HG03103 (cell line): ENCODE results near the gene MROH2A.

Experiments used
- ATAC-seq: cut with Tn5 transposase; IDR thresholded peaks from one replicate; pipeline ENCODE4 v1.9.1; 2021; ENCODE audit warnings: low read depth; ENCODE audit not compliant: unreplicated experiment

Gene MROH2A

GRCh38 chr2:233761040-233761769 lies 16.9 kb upstream of the MROH2A start:
- no peak for ATAC-seq

GRCh38 chr2:233764264-233764663 lies 13.9 kb upstream of the MROH2A start:
- ATAC-seq, result no peak

GRCh38 chr2:233764761-233765160 lies 13.4 kb upstream of the MROH2A start:
- ATAC-seq, result no peak

- ATAC-seq, result no peak
Observed at GRCh38 chr2:233766416-233766815, 11.7 kb upstream of the MROH2A start.

DNA sequence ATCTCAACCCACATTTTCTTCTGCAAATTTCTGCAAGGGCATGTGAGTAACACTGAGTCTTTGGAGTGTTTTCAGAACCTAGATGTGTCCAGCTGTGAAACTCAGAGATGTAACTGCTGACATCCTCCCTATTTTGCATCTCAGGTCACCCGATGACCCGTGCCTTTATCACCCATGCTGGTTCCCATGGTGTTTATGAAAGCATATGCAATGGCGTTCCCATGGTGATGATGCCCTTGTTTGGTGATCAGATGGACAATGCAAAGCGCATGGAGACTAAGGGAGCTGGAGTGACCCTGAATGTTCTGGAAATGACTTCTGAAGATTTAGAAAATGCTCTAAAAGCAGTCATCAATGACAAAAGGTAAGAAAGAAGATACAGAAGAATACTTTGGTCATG lies 10.1 kb upstream of the MROH2A start:
- no peak for ATAC-seq

DNA sequence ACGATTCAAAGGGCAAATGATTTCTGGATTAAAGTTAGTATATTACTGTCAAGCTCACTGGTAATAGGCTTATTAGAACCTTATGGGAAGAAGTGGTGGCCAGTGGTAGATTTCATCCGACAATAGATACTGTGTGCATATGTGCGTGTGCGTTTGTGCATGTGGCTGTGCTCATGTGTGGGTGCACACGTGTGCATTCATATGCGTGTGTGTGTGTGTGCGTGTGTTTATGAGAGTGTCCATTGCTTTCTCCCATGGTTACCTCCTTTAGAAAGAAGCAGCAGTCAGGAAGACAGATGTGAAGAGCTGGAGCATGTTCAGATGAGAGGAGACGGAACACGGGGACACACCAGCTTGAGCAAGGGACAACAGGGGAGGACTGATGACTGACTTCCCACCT lies 8.9 kb upstream of the MROH2A start:
- ATAC-seq, result no peak

- no peak for ATAC-seq
Observed at GRCh38 chr2:233772153-233772552, 6.0 kb upstream of the MROH2A start.

GRCh38 chr2:233772583-233772982 lies 5.5 kb upstream of the MROH2A start:
- no peak for ATAC-seq

DNA sequence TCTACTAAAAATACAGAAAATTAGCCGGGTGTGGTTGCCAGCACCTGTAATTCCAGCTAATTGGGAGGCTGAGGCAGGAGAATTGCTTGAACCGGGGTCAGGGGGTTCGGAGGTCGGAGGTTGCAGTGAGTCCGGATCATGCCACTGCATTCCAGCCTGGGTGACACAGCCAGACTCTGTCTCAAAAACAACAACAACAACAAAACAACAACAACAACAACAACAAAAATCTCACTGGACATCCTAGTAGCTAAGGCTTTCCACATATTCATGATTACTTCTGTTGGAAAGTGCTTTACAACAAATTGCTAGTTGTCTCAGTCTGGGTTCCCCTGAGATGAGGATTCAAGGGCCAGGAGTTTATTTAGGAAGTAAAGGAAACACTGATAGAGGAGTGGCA lies 4.3 kb upstream of the MROH2A start:
- ATAC-seq, result no peak

DNA sequence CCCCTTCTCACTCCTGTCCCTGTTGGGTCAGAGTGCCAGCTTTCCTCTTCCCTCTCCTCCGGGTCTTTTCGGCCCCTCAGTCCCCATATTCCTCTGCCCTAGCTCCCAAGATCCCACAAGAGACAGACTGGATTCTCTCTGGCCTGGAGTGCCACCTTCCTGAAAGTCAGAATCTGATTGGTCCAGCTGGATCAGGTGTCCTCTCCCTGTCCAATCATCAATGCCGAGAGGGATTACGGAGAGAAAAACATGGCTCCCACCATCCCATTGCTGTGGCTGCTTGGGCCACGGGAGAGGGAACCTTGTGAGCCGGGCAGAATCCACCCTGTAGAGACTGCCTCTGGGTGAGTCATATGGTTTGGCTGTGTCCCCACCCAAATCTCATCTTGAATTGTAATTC lies 2.7 kb upstream of the MROH2A start:
- no peak for ATAC-seq

GRCh38 chr2:233779722-233780121 lies 1.6 kb downstream of the MROH2A start:
- no peak for ATAC-seq

- no peak for ATAC-seq
Observed at GRCh38 chr2:233780771-233781170, 2.6 kb downstream of the MROH2A start.

GRCh38 chr2:233789554-233789953 lies 11.4 kb downstream of the MROH2A start:
- ATAC-seq, result no peak

- ATAC-seq, result no peak
Observed at GRCh38 chr2:233791151-233791882, 13.2 kb downstream of the MROH2A start.

GRCh38 chr2:233791883-233792329 lies 13.8 kb downstream of the MROH2A start:
- ATAC-seq, result no peak

GRCh38 chr2:233792720-233793119 lies 14.6 kb downstream of the MROH2A start:
- no peak for ATAC-seq

DNA sequence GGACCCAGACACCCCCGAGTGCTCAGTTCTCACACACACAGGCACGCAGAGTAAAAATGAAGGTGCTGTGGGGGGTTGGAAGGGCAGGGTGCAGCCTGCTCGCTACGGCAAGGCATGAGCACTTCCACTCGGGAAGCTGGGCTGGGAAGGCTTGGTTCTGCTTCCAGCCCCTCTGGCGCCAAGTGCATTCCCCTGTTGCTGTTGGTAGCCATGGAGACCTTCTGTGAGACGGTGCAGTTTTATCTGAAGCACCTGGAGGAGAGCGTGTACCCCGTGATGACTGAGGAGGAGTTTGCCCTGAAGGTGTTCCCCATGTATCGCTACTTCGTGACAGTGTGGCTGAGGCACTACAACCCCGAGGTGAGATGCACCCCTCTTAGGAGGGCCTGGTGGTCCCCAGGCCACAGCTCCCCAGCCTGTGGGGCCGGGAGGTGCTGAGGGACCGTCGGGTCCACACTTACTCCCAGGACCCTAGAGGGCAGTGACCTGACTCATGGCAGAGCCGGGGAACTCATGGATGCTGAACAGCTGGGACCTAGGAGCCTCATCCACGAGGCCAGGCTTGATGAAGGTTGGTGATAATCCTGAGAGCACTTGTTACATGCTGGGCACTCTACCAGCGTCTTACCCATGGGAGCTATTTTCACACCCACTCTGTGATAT lies 15.5 kb downstream of the MROH2A start:
- ATAC-seq, result no peak

GRCh38 chr2:233794128-233794658 lies 16.1 kb downstream of the MROH2A start:
- ATAC-seq, result no peak

GRCh38 chr2:233795735-233796171 lies 17.6 kb downstream of the MROH2A start:
- ATAC-seq, result no peak

- ATAC-seq, result no peak
Observed at GRCh38 chr2:233796254-233796653, 18.1 kb downstream of the MROH2A start.
